Measurements from ENCODE around the gene HERPUD2. TPM values are rescaled to one million over a fixed set of nuclear protein-coding genes. Genes with fewer than 3 reads are reported as not detected.

Gene HERPUD2
- total RNA-seq = 13.5 TPM
- long read RNA-seq, transcript HERPUD2-202 (8 exons, 3,057 nt) = major isoform, 19 of 31 reads
- long read RNA-seq, partial matches to known transcripts = 5 of 31 reads
- long read RNA-seq, other reads (novel, unspliced or antisense) = 4 of 31 reads

- intact Hi-C loops (cut with DNase I) = no loop called here
- DNase-seq (peak; percentile 96), ATAC-seq (ENCODE audit: poor library complexity) (peak; percentile 97)
Measured at GRCh38 chr7:35694784-35695472, at the start of gene HERPUD2. Gene HERPUD2, minus strand, starts transcription at chr7:35695135. Its CDS starts 805 bp downstream, at chr7:35694330.

DNA sequence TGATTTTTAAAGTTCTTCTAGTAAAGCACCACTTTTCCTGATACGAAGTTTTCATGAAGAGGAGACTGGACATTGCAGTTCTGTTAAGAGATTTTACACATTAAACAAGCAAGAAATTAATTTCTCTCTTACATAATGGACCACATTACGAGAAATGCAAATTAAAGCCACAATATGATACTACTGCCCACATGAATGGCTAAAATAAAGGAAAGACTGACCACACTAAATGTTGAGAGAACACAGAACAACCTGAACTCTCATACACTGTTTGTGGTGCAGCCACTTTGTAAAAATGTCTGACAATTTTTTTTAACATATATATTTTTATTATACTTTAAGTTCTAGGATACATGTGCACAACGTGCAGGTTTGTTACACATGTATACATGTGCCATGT is 44.0 kb upstream of the HERPUD2 start:
- ATAC-seq (ENCODE audit: poor library complexity) (no peak), DNase-seq (no peak)
- intact Hi-C loops (cut with DNase I) = no loop called here

DNA sequence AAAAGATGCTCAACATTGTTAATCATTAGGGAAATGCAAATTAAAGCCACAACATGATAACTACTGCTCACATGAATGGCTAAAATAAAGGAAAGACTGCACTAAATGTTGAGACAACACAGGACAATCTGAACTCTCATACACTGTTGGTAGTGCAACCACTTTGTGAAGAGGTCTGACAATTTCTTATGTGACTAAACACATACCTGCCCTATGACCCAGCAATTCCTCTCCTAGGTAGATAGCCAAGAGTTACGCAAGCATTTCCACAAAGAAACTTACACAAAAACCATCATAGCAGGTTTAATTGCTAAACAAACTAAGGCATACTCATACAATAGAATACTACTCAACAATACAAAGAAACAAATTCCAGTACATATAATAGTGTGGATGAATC is 41.8 kb upstream of the HERPUD2 start:
- DNase-seq (no peak), ATAC-seq (ENCODE audit: poor library complexity) (no peak)
- intact Hi-C loops (cut with DNase I) = no loop called here

- intact Hi-C loops (cut with DNase I) = no loop called here
- DNase-seq (no peak), ATAC-seq (ENCODE audit: poor library complexity) (no peak)
Measured at GRCh38 chr7:35735396-35735795, 40.5 kb upstream of the HERPUD2 start.

GRCh38 chr7:35734001-35734483 is 39.1 kb upstream of the HERPUD2 start:
- no peak for DNase-seq
- ATAC-seq (ENCODE audit: poor library complexity) = peak; percentile 42

GRCh38 chr7:35731349-35731748 is 36.4 kb upstream of the HERPUD2 start:
- DNase-seq (no peak), ATAC-seq (ENCODE audit: poor library complexity) (no peak)
- intact Hi-C loops (cut with DNase I) = no loop called here

More at GRCh38 chr7:35734001-35734483, 39.1 kb upstream of the HERPUD2 start:
- intact Hi-C loops (cut with DNase I) = no loop called here

DNA sequence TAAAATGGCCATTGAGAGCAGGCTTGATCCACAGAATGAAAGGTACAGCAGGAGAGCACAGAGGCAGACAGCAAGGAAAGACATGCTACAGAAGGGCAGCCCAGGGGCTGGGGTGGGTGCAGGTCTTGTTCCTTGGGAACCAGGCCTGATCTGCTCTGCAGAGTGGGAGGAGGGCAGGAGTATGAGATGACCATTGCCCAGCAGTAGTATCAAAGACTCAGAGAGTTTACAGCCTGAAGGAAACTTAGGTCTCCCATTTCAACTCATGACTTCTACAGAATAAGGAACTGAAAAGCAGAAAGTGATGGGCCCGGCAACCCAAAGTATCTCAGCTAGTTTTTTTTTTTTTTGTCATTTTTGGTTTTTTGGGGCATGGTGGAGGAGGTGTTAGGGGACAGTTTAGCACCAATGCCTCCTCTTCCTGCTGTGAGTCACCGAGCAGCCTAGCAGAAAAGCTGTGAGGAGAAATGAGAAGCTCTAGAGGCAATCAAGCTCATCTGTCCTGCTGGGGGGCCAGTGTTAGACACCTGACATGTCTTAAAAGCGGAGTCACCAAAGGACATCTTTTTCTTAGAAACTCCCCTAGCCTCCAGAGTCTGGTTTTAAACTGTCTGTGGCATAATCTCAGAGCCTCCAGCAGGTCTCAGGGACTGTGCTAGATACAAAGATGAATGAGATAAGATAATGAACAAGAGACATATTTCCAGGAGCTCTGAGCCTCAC is 34.3 kb upstream of the HERPUD2 start:
- no peak for DNase-seq
- peak; percentile 22 for ATAC-seq (ENCODE audit: poor library complexity)
- intact Hi-C loops (cut with DNase I) = no loop called here

DNA sequence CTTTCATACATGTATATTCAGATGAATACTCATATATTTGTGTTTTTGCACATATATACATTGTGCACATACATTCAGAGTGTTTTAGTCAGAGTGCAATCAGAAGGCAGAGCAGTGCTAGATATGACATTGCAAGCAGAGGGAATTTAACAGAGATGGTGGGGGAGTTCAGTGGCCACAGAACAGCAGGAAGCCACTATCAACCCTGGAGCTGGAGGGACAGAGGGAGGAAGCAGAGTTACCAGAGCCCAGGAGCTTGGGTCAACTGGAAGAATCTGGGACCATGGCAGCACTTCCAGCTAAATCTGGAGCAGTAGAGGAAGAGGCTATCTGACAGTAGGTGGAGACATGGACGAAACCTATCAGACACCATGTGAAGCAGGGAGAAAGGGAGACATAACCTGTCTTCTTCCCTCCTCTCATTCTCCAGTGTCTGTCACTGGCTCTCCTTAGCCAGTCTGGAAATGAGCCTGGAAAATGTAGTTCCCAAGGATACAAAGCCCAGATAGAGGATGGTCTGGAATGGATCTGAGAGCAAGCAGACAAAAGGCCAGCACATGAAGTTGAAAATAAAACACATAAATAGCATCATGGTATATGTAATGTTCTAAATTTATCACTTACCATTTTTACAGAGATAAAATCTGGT is 33.6 kb upstream of the HERPUD2 start:
- intact Hi-C loops (cut with DNase I) = no loop called here
- no peak for DNase-seq
- peak; percentile 84 for ATAC-seq (ENCODE audit: poor library complexity)

- ATAC-seq (ENCODE audit: poor library complexity) (peak; percentile 53), DNase-seq (no peak)
- intact Hi-C loops (cut with DNase I) = no loop called here
Measured at GRCh38 chr7:35727571-35727970, 32.6 kb upstream of the HERPUD2 start.

GRCh38 chr7:35726654-35727053 is 31.7 kb upstream of the HERPUD2 start:
- DNase-seq (no peak), ATAC-seq (ENCODE audit: poor library complexity) (no peak)
- intact Hi-C loops (cut with DNase I) = no loop called here

DNA sequence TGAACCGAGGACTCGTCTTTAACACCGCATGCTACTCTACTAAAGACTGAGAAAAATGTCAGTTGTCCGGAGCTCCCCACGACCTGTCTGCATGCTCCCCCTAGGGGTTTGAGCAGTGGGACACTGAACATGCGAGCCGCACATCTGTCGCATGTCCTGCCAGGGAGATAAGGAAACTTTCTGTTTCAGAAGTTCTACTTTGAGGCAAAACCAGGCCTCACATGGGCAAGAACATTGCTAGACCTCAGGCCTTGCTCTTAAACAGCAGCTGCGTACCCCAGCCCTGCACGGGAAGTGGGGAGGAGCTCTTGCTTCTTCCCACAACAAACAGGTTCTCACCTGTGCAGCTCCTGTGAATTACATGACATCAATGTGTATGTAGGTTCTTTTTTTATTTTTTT is 30.3 kb upstream of the HERPUD2 start:
- no peak for ATAC-seq (ENCODE audit: poor library complexity)
- intact Hi-C loops (cut with DNase I) = no loop called here
- DNase-seq = no peak

- DNase-seq = no peak
- ATAC-seq (ENCODE audit: poor library complexity) = no peak
- intact Hi-C loops (cut with DNase I) = no loop called here
Measured at GRCh38 chr7:35723011-35723410, 28.1 kb upstream of the HERPUD2 start.

DNA sequence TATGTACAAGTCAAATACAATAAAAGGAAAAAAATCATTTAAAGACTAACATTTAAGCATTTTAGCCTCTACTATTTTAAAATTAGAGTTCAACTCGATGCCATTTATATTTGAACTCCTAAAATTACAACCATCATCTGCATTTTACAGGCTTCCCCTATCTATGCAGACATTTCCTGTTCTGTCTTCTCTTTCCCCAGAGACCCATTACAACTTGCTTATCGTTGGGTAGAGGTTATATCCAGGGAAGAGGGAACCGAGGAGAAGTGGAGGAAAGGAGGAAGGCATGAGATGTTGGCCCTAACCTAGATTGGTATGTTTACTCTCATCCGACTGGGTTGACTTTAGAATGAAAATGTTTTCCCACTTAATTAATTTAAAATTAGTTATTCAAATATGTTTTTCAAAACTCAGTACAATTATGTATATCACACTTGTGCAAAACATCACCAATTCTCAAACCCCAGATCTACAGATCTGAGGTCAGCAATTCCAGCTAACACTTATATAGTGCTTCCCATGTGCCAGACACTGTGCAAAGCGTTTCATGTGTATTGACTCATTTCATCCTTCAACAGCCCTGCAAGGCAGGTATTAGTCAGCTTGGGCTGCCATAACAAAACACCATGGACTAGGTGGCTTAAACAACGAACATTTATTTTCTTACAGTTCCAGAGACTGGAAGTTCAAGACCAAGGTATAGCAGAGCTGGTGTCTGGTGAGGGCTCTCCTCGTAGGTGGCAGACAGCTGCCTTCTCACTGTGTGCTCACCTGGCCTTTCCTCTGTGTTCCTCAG is 27.3 kb upstream of the HERPUD2 start:
- ATAC-seq (ENCODE audit: poor library complexity) (no peak), DNase-seq (no peak)
- intact Hi-C loops (cut with DNase I) = no loop called here

DNA sequence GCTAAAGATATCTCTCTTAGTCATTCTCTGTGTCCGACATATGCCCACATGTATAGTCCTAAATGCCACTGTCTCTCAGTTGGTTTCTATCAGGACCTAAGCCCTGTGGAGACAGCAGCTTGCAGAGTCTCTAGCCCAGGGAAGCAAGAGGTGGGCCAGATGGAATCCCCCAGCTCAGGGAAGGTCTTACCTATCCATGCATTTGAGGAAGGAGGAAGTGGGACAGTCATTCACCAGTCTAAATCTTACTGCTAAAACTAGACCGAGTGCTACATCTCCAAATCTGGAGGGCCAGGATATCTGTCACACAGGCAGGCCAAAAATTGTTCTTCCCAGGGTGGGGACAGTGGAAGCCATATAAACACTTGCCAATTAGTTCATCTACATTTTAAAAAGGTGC is 26.4 kb upstream of the HERPUD2 start:
- DNase-seq = no peak
- no peak for ATAC-seq (ENCODE audit: poor library complexity)
- intact Hi-C loops (cut with DNase I) = no loop called here

GRCh38 chr7:35720849-35721248 is 25.9 kb upstream of the HERPUD2 start:
- DNase-seq (no peak), ATAC-seq (ENCODE audit: poor library complexity) (no peak)
- intact Hi-C loops (cut with DNase I) = no loop called here

GRCh38 chr7:35720032-35720431 is 25.1 kb upstream of the HERPUD2 start:
- intact Hi-C loops (cut with DNase I) = no loop called here
- ATAC-seq (ENCODE audit: poor library complexity) = no peak
- no peak for DNase-seq

DNA sequence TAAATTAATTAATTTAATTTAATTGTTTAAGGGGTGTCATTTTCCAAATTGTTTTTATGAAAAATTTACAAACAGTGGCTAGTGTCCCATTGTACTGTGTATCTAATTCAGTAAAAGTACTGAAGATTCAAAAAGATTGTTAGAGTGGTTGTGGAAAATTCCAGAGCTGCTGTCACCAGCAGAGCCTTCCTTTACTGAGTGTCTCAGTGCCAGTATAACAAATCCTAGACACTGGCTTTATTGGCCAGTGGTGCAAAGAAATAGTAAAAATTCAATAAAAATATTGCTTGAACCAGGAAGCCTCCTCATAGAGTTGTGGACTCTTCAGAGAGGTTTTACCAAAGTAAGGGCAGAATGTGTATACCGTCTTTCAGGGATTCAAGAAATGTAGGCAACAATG is 23.1 kb upstream of the HERPUD2 start:
- ATAC-seq (ENCODE audit: poor library complexity) (no peak), DNase-seq (no peak)
- intact Hi-C loops (cut with DNase I) = loop anchor here (5.0 kb wide), 2 partner anchors 39 to 89 kb away; no protein-coding TSS in a partner anchor

GRCh38 chr7:35717516-35717915 is 22.6 kb upstream of the HERPUD2 start:
- ATAC-seq (ENCODE audit: poor library complexity) = no peak
- peak; percentile 33 for DNase-seq
- intact Hi-C loops (cut with DNase I) = loop anchor here (5.0 kb wide), 2 partner anchors 40 to 90 kb away; no protein-coding TSS in a partner anchor

GRCh38 chr7:35717013-35717412 is 22.1 kb upstream of the HERPUD2 start:
- intact Hi-C loops (cut with DNase I) = loop anchor here (5.0 kb wide), 2 partner anchors 40 to 90 kb away; no protein-coding TSS in a partner anchor
- DNase-seq (no peak), ATAC-seq (ENCODE audit: poor library complexity) (peak; percentile 11)
